ENCODE measurements around the gene MTUS2. TPM values are rescaled to one million over a fixed set of nuclear protein-coding genes. Genes with fewer than 3 reads are reported as not detected.

Gene MTUS2
- total and polyA plus RNA-seq, 2 donors (not counting 3 experiments of a cell fraction or from before 2014, with no cell fraction given), result not detected

DNA sequence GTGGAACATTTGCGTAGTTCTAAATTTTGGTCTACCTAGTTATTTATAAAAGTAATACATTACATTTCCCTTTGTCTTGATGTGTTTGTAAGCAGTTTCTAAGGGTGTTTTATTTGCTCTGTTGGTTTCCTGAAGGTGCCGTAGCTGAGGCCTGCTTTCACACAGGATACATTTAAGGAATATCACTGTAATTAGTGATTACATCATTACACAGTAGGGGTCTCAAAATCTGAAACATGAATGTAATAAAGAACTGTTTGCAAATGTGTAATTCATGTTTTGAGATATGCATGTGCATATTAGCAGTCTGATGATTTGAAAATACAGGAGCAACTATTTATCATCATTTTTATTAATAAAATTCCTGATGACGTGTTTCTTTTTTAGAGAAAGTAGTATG, 281.8 kb downstream of the MTUS2 start:
- H3K4me2 ChIP-seq (ENCODE audit: insufficient read depth, low read length), result no peak overlapping the region
- no peak overlapping the region for H3K4me3 ChIP-seq (replicated peaks in 1 of 3; ENCODE audit: insufficient read depth in 1 of 3, low read depth in 1 of 3, low read length in 3 of 3)
- ChIA-PET CTCF (no interaction called here), POLR2A (no interaction called here)
- DNase-seq (ENCODE audit: low read depth, low spot score), result no peak
- no peaks in the 10 kb centered on the region for H3K79me2 ChIP-seq (ENCODE audit: control insufficient read depth, insufficient read depth, low read length)
- BruUV-seq (replicated peaks), result no TSS peak
- dilution Hi-C loops (cut with MboI; ENCODE audit: extremely low pct_ligation_motif_present, low sequenced_read_pairs), result no loop called here
- no peak overlapping the region for H3K27ac ChIP-seq (ENCODE audit: insufficient read depth, low read depth, low read length)
- intact Hi-C loops (cut with micrococcal nuclease), result no loop called here
- H4K20me1 ChIP-seq (replicated peaks; ENCODE audit: control insufficient read depth, extremely low read depth, insufficient read depth, low read length), result no peaks in the 10 kb centered on the region
- no peaks in the 10 kb centered on the region for H3K4me1 ChIP-seq (ENCODE audit: control insufficient read depth, extremely low read depth, insufficient read depth, low read length)
- H3K27me3 ChIP-seq (ENCODE audit: control insufficient read depth in 2 of 2, insufficient read depth in 2 of 2, low read length in 2 of 2), result no peaks in the 10 kb centered on the region
- H3K9me3 ChIP-seq (replicated peaks; ENCODE audit: control insufficient read depth, insufficient read depth, low read length), result no peaks in the 10 kb centered on the region
- no peaks in the 10 kb centered on the region for H3K9me1 ChIP-seq (replicated peaks; ENCODE audit: control insufficient read depth, extremely low read depth, insufficient read depth, low read length)
- TF ChIP-seq JUN (IDR thresholded peaks at IDR 0.05; ENCODE audit: borderline replicate concordance, insufficient read depth, insufficient read length, low read depth), result no peak
- no peak for TF ChIP-seq POLR2A (IDR thresholded peaks at IDR 0.05; ENCODE audit: low read depth, low read length)
- TF ChIP-seq POLR2AphosphoS5 (IDR thresholded peaks at IDR 0.05; ENCODE audit: insufficient read depth, low read depth, low read length), result no peak
- no peak for TF ChIP-seq MYC (IDR thresholded peaks at IDR 0.05; ENCODE audit: low read depth, low read length)
- TF ChIP-seq MAX (IDR thresholded peaks at IDR 0.05; ENCODE audit: insufficient read depth, insufficient read length), result no peak
- TF ChIP-seq EZH2 (IDR thresholded peaks at IDR 0.05; ENCODE audit: borderline replicate concordance, low read depth, low read length, severe bottlenecking), result no peak
- TF ChIP-seq, protein P1, sequence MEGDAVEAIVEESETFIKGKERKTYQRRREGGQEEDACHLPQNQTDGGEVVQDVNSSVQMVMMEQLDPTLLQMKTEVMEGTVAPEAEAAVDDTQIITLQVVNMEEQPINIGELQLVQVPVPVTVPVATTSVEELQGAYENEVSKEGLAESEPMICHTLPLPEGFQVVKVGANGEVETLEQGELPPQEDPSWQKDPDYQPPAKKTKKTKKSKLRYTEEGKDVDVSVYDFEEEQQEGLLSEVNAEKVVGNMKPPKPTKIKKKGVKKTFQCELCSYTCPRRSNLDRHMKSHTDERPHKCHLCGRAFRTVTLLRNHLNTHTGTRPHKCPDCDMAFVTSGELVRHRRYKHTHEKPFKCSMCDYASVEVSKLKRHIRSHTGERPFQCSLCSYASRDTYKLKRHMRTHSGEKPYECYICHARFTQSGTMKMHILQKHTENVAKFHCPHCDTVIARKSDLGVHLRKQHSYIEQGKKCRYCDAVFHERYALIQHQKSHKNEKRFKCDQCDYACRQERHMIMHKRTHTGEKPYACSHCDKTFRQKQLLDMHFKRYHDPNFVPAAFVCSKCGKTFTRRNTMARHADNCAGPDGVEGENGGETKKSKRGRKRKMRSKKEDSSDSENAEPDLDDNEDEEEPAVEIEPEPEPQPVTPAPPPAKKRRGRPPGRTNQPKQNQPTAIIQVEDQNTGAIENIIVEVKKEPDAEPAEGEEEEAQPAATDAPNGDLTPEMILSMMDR (IDR thresholded peaks at IDR 0.05; ENCODE audit: extremely low read depth in 1 of 2, insufficient read depth in 1 of 2, low read depth in 1 of 2, low read length in 2 of 2), result no peak
- no peak for TF ChIP-seq FOS (IDR thresholded peaks at IDR 0.05; ENCODE audit: borderline replicate concordance, insufficient read depth, low read length)
- no peak for TF ChIP-seq GATA2 (IDR thresholded peaks at IDR 0.05; ENCODE audit: insufficient read depth, insufficient read length, low read depth, low read length)
- no peak overlapping the region for H3K9ac ChIP-seq (replicated peaks; ENCODE audit: extremely low read depth, insufficient read depth, low read length)
- H3K36me3 ChIP-seq (ENCODE audit: control insufficient read depth in 2 of 2, extremely low read depth in 1 of 2, insufficient read depth in 2 of 2, low read length in 2 of 2), result no peaks in the 10 kb centered on the region
- FAIRE-seq, result no peak
- H2AFZ ChIP-seq (ENCODE audit: low read depth, low read length), result no peak overlapping the region
